GM23338 (cell line): ENCODE data around the gene LRRFIP1. TPM values are rescaled to one million over a fixed set of nuclear protein-coding genes. Genes with fewer than 3 reads are reported as not detected.
A peak's percentile ranks its signal among the peaks of the same experiment; 100 is the strongest.

ENCODE experiments used
- ATAC-seq: fragments of 200-7000 bp; cut with Tn5 transposase; 3 replicates; pipeline ENCODE4 v1.9.1; 2020
- DNase-seq: peaks from one replicate; pipeline ENCODE4 v3.0.0-alpha.2; 2015; ENCODE audit warnings: low spot score
- H2AFZ ChIP-seq: fragments of 200-600 bp; sonication (generic); 2 replicates; pipeline ENCODE4 v1.8.0; 2016; ENCODE audit warnings: antibody characterized with exemption, mild to moderate bottlenecking, moderate library complexity
- H3F3A ChIP-seq: fragments of 200-600 bp; sonication (generic); replicated peaks from 2 replicates; pipeline ENCODE4 v1.8.0; 2017; ENCODE audit warnings: antibody characterized with exemption, mixed run types, low read depth
- H3K27ac ChIP-seq: fragments of 200-600 bp; sonication (generic); 2 replicates; pipeline ENCODE4 v1.6.1; 2016; ENCODE audit warnings: low read depth
- H3K27me3 ChIP-seq: fragments of 200-600 bp; sonication (generic); 2 replicates; pipeline ENCODE4 v1.8.0; 2016; ENCODE audit warnings: mild to moderate bottlenecking, mixed run types, moderate library complexity; ENCODE audit not compliant: insufficient read depth
- H3K36me3 ChIP-seq: fragments of 200-600 bp; sonication (generic); 2 replicates; pipeline ENCODE4 v1.8.0; 2016; ENCODE audit warnings: mild to moderate bottlenecking; ENCODE audit not compliant: insufficient read depth
- H3K4me1 ChIP-seq: fragments of 200-600 bp; sonication (generic); 2 replicates; pipeline ENCODE4 v1.8.0; 2016; ENCODE audit warnings: mild to moderate bottlenecking, moderate library complexity; ENCODE audit not compliant: insufficient read depth
- H3K4me2 ChIP-seq: fragments of 200-600 bp; sonication (generic); 2 replicates; pipeline ENCODE4 v1.7.1; 2017; ENCODE audit warnings: mixed run types
- H3K4me3 ChIP-seq: fragments of 200-600 bp; sonication (generic); 2 replicates; pipeline ENCODE4 v1.6.1; 2016; ENCODE audit warnings: mixed run types
- H3K79me2 ChIP-seq: fragments of 200-600 bp; sonication (generic); replicated peaks from 2 replicates; pipeline ENCODE4 v1.8.0; 2017; ENCODE audit warnings: mild to moderate bottlenecking; ENCODE audit not compliant: insufficient read depth
- H3K9me2 ChIP-seq: fragments of 200-600 bp; sonication (generic); 2 replicates; pipeline ENCODE4 v1.8.0; 2017; ENCODE audit not compliant: insufficient read depth
- H4K20me1 ChIP-seq: fragments of 200-600 bp; sonication (generic); replicated peaks from 2 replicates; pipeline ENCODE4 v1.8.0; 2017; ENCODE audit warnings: mild to moderate bottlenecking; ENCODE audit not compliant: insufficient read depth
- H3K27ac Mint-ChIP-seq: 2 replicates; pipeline ENCODE4 v1.8.0; 2020; ENCODE audit warnings: inconsistent platforms, mild to moderate bottlenecking, moderate library complexity, mixed read lengths
- H3K27me3 Mint-ChIP-seq: 3 replicates; pipeline ENCODE4 v1.8.0; 2022; ENCODE audit warnings: low read depth, mild to moderate bottlenecking, moderate library complexity, mixed read lengths, inconsistent platforms; ENCODE audit not compliant: insufficient read depth, poor library complexity
- H3K36me3 Mint-ChIP-seq: 3 replicates; pipeline ENCODE4 v1.8.0; 2021; ENCODE audit warnings: low read depth, mild to moderate bottlenecking, inconsistent platforms, moderate library complexity, mixed read lengths
- H3K4me1 Mint-ChIP-seq: 3 replicates; pipeline ENCODE4 v1.8.0; 2020; ENCODE audit warnings: mild to moderate bottlenecking, inconsistent platforms, mixed read lengths
- H3K4me3 Mint-ChIP-seq: 3 replicates; pipeline ENCODE4 v1.8.0; 2021; ENCODE audit warnings: moderate library complexity, mild to moderate bottlenecking, inconsistent platforms, mixed read lengths
- H3K9me3 Mint-ChIP-seq: 3 replicates; pipeline ENCODE4 v1.8.0; 2020; ENCODE audit warnings: moderate library complexity, mild to moderate bottlenecking, inconsistent platforms, mixed read lengths
- CREB1 ChIP-seq: fragments of 250-450 bp; sonication (Bioruptor Pico); IDR thresholded peaks from 2 replicates; pipeline ENCODE4 v1.5.0; 2020; ENCODE audit warnings: low read depth, mild to moderate bottlenecking, moderate library complexity
- EZH2 ChIP-seq: fragments of 200-600 bp; sonication (generic); IDR thresholded peaks from one replicate; pipeline ENCODE4 v1.8.0; 2017; ENCODE audit warnings: antibody characterized with exemption, mild to moderate bottlenecking, low read depth; ENCODE audit not compliant: unreplicated experiment
- EZH2phosphoT487 ChIP-seq: fragments of 200-600 bp; sonication (generic); IDR thresholded peaks from one replicate; pipeline ENCODE4 v1.8.1; 2018; ENCODE audit warnings: antibody characterized with exemption; ENCODE audit not compliant: unreplicated experiment
- NANOG ChIP-seq: IDR thresholded peaks from 2 replicates; pipeline ENCODE4 v1.6.1; 2016; ENCODE audit warnings: antibody characterized with exemption, borderline replicate concordance
- POLR2AphosphoS5 ChIP-seq: IDR thresholded peaks from 2 replicates; pipeline ENCODE4 v1.6.1; 2016; ENCODE audit warnings: antibody characterized with exemption, low read depth
- STAT1 ChIP-seq: IDR thresholded peaks from one replicate; pipeline ENCODE4 v1.6.1; 2016; ENCODE audit warnings: antibody characterized with exemption; ENCODE audit not compliant: unreplicated experiment
- ZNF331 ChIP-seq: fragments of 250-450 bp; sonication (Bioruptor Pico); IDR thresholded peaks from 2 replicates; pipeline ENCODE4 v1.5.0; 2020; ENCODE audit warnings: low read depth, mild to moderate bottlenecking, moderate library complexity
- polyA plus RNA-seq: library from polyadenylated mRNA; unstranded; fragments of >200 nt; fragmentation: Nextera tagmentation; extraction: Ambion mirVana; gene quantifications from 2 replicates; pipeline ENCODE4 v1.2.1, GENCODE V29; 2016
- total RNA-seq: library from RNA; depleted of rRNA; stranded (reverse); fragments of >200 nt; shearing (Covaris generic); gene quantifications from 2 replicates; pipeline ENCODE4 v1.2.3, GENCODE V29; 2014
- TF ChIP-seq, protein P1 (sequence below): fragments of 250-450 bp; sonication (Bioruptor Pico); IDR thresholded peaks from 2 replicates; pipeline ENCODE4 v1.5.0; 2020; ENCODE audit warnings: mild to moderate bottlenecking, moderate library complexity
- TF ChIP-seq, protein P2 (sequence below): IDR thresholded peaks from 2 replicates; pipeline ENCODE4 v1.6.1; 2016; ENCODE audit warnings: antibody characterized with exemption

The LRRFIP1 gene
- total and polyA plus RNA-seq, 2 experiments from 2014 or later: 59.6 to 178 TPM

DNA sequence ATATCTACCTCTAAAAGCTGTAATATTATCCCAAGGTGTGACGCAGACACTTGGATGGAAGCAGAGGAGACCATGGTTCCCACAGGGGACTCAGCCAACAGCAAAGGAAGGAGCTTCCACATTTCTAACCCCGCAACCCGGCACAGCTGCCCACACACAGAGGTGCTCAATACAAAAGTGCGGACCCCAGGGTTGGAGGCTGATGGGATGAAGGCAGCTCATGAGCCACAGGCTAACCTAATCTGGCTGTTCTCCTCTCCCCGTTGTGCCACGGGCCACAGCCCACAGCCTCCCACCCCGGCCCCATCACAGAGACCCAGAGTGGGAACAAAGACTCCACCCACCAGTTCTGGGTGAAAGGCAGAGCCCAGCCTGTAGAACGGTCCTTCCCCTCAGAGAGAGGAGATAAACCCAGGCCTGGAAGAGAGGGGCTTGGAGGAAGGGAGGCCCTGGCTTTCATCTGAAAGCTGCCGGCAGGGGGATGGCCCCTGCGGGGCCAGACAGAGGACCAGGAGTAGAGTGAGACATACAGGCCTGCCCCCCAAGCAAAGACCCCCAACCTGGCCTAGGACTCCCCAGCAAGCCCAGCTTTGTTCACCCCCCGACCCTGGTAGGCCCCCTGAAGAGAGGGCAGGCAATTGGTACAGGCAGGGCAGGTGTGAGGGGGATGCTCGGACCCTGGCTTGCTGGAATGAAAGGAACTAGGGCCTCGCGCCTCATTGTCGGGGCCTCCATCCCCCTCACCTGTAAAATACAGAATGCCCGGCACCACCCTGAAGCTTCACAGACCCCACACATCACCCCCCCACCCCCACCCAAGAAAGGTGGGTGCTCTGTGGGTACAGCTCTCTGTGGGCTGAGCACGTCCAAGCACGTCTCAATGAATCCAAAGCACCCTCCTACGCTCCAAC, 43.7 kb upstream of the LRRFIP1 start:
- H3F3A ChIP-seq: no peaks in the 10 kb centered on the region
- H2AFZ ChIP-seq: no peak overlapping the region
- Mint-ChIP-seq H3K36me3 (peaks cover 46% of the 10 kb centered on the region), H3K9me3 (peaks cover 4% of the 10 kb centered on the region), H3K4me3 (no peak overlapping the region), H3K27me3 (peaks cover 8% of the 10 kb centered on the region), H3K27ac (no peak overlapping the region; the same call in 1 of the 2 replicates), H3K4me1 (peaks cover 44% of the 10 kb centered on the region)
- no peak overlapping the region for H3K27ac ChIP-seq
- no peak overlapping the region for H3K4me3 ChIP-seq
- ATAC-seq: peak; percentile 42
- no peaks in the 10 kb centered on the region for H3K27me3 ChIP-seq
- H3K36me3 ChIP-seq: no peaks in the 10 kb centered on the region
- peaks cover 12% of the 10 kb centered on the region for H3K79me2 ChIP-seq
- peaks cover 8% of the 10 kb centered on the region; the same call in 1 of the 2 replicates for H3K4me1 ChIP-seq
- TF ChIP-seq STAT1: no peak
- no peak for TF ChIP-seq NANOG
- no peak for TF ChIP-seq CREB1 (CRISPR knock-in tag)
- TF ChIP-seq POLR2AphosphoS5: no peak
- TF ChIP-seq EZH2: no peak
- no peak for TF ChIP-seq ZNF331 (CRISPR knock-in tag)
- TF ChIP-seq EZH2phosphoT487: no peak
- TF ChIP-seq, protein P1, sequence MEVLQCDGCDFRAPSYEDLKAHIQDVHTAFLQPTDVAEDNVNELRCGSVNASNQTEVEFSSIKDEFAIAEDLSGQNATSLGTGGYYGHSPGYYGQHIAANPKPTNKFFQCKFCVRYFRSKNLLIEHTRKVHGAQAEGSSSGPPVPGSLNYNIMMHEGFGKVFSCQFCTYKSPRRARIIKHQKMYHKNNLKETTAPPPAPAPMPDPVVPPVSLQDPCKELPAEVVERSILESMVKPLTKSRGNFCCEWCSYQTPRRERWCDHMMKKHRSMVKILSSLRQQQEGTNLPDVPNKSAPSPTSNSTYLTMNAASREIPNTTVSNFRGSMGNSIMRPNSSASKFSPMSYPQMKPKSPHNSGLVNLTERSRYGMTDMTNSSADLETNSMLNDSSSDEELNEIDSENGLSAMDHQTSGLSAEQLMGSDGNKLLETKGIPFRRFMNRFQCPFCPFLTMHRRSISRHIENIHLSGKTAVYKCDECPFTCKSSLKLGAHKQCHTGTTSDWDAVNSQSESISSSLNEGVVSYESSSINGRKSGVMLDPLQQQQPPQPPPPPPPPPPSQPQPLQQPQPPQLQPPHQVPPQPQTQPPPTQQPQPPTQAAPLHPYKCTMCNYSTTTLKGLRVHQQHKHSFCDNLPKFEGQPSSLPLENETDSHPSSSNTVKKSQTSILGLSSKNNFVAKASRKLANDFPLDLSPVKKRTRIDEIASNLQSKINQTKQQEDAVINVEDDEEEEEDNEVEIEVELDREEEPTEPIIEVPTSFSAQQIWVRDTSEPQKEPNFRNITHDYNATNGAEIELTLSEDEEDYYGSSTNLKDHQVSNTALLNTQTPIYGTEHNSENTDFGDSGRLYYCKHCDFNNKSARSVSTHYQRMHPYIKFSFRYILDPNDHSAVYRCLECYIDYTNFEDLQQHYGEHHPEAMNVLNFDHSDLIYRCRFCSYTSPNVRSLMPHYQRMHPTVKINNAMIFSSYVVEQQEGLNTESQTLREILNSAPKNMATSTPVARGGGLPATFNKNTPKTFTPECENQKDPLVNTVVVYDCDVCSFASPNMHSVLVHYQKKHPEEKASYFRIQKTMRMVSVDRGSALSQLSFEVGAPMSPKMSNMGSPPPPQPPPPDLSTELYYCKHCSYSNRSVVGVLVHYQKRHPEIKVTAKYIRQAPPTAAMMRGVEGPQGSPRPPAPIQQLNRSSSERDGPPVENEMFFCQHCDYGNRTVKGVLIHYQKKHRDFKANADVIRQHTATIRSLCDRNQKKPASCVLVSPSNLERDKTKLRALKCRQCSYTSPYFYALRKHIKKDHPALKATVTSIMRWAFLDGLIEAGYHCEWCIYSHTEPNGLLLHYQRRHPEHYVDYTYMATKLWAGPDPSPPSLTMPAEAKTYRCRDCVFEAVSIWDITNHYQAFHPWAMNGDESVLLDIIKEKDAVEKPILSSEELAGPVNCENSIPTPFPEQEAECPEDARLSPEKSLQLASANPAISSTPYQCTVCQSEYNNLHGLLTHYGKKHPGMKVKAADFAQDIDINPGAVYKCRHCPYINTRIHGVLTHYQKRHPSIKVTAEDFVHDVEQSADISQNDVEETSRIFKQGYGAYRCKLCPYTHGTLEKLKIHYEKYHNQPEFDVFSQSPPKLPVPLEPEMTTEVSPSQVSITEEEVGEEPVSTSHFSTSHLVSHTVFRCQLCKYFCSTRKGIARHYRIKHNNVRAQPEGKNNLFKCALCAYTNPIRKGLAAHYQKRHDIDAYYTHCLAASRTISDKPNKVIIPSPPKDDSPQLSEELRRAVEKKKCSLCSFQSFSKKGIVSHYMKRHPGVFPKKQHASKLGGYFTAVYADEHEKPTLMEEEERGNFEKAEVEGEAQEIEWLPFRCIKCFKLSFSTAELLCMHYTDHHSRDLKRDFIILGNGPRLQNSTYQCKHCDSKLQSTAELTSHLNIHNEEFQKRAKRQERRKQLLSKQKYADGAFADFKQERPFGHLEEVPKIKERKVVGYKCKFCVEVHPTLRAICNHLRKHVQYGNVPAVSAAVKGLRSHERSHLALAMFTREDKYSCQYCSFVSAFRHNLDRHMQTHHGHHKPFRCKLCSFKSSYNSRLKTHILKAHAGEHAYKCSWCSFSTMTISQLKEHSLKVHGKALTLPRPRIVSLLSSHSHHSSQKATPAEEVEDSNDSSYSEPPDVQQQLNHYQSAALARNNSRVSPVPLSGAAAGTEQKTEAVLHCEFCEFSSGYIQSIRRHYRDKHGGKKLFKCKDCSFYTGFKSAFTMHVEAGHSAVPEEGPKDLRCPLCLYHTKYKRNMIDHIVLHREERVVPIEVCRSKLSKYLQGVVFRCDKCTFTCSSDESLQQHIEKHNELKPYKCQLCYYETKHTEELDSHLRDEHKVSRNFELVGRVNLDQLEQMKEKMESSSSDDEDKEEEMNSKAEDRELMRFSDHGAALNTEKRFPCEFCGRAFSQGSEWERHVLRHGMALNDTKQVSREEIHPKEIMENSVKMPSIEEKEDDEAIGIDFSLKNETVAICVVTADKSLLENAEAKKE (CRISPR knock-in tag): no peak
- TF ChIP-seq, protein P2, sequence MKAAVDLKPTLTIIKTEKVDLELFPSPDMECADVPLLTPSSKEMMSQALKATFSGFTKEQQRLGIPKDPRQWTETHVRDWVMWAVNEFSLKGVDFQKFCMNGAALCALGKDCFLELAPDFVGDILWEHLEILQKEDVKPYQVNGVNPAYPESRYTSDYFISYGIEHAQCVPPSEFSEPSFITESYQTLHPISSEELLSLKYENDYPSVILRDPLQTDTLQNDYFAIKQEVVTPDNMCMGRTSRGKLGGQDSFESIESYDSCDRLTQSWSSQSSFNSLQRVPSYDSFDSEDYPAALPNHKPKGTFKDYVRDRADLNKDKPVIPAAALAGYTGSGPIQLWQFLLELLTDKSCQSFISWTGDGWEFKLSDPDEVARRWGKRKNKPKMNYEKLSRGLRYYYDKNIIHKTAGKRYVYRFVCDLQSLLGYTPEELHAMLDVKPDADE: no peak
- H3K4me2 ChIP-seq: no peak overlapping the region
- no peaks in the 10 kb centered on the region for H3K9me2 ChIP-seq
- no peak for DNase-seq
- no peaks in the 10 kb centered on the region for H4K20me1 ChIP-seq
